Measurements from ENCODE around the gene ZNF764.
A peak's percentile ranks its signal among the peaks of the same experiment; 100 is the strongest.

The ZNF764 gene

GRCh38 chr16:30557957-30558788 is at the start of gene ZNF764:
TSS of gene ZNF764 (minus strand) at chr16:30558374. CDS start at chr16:30558182, 192 bp downstream.
- H3K4me3 ChIP-seq (ENCODE audit: low read length in 2 of 2): peak within 1 kb of the TSS; percentile 81 to 84
- H3K36me3 ChIP-seq (ENCODE audit: control insufficient read depth in 2 of 2, insufficient read depth in 2 of 2, low read length in 2 of 2): peaks cover 0 to 4% of the 10 kb centered on the region in 2 donors
- no peaks in the 10 kb centered on the region for H3K9me3 ChIP-seq (ENCODE audit: control insufficient read depth in 2 of 2, low read length in 2 of 2)
- no peaks in the 10 kb centered on the region for H3K27me3 ChIP-seq (ENCODE audit: control insufficient read depth in 1 of 2, insufficient read depth in 2 of 2, low read length in 2 of 2)
- H3K9ac ChIP-seq (ENCODE audit: low read length in 2 of 2): peak within 1 kb of the TSS; percentile 84 to 86
- peak within 1 kb of the TSS; percentile 91 for H3K27ac ChIP-seq (ENCODE audit: low read length)
- H3K4me1 ChIP-seq (ENCODE audit: control insufficient read depth, insufficient read depth, low read length): peaks cover 16% of the 10 kb centered on the region

GRCh38 chr16:30606004-30606403 is 47.8 kb upstream of the ZNF764 start:
- H3K36me3 ChIP-seq (ENCODE audit: control insufficient read depth in 2 of 2, insufficient read depth in 2 of 2, low read length in 2 of 2): peaks cover 29 to 34% of the 10 kb centered on the region in 2 donors
- peaks cover 9% of the 10 kb centered on the region for H3K4me1 ChIP-seq (ENCODE audit: control insufficient read depth, insufficient read depth, low read length)

GRCh38 chr16:30605158-30605557 is 47.0 kb upstream of the ZNF764 start:
- H3K27ac ChIP-seq (ENCODE audit: low read length): no peak overlapping the region
- peaks cover 0 to 2% of the 10 kb centered on the region in 2 donors for H3K9me3 ChIP-seq (ENCODE audit: control insufficient read depth in 2 of 2, low read length in 2 of 2)
- no peak overlapping the region for H3K9ac ChIP-seq (ENCODE audit: low read length in 2 of 2)
- no peaks in the 10 kb centered on the region for H3K27me3 ChIP-seq (ENCODE audit: control insufficient read depth in 1 of 2, insufficient read depth in 2 of 2, low read length in 2 of 2)
- peaks cover 29 to 34% of the 10 kb centered on the region in 2 donors for H3K36me3 ChIP-seq (ENCODE audit: control insufficient read depth in 2 of 2, insufficient read depth in 2 of 2, low read length in 2 of 2)
- peaks cover 9% of the 10 kb centered on the region for H3K4me1 ChIP-seq (ENCODE audit: control insufficient read depth, insufficient read depth, low read length)
- H3K4me3 ChIP-seq (ENCODE audit: low read length in 2 of 2): no peak overlapping the region

More at GRCh38 chr16:30606004-30606403, 47.8 kb upstream of the ZNF764 start:
- Histone ChIP-seq H3K9me3 (ENCODE audit: control insufficient read depth in 2 of 2, low read length in 2 of 2) (peaks cover 0 to 1% of the 10 kb centered on the region in 2 donors), H3K27me3 (ENCODE audit: control insufficient read depth in 1 of 2, insufficient read depth in 2 of 2, low read length in 2 of 2) (no peaks in the 10 kb centered on the region), H3K4me3 (ENCODE audit: low read length in 2 of 2) (no peak overlapping the region), H3K27ac (ENCODE audit: low read length) (no peak overlapping the region), H3K9ac (ENCODE audit: low read length in 2 of 2) (no peak overlapping the region)

GRCh38 chr16:30604316-30604947 is 46.3 kb upstream of the ZNF764 start:
- peaks cover 29 to 34% of the 10 kb centered on the region in 2 donors for H3K36me3 ChIP-seq (ENCODE audit: control insufficient read depth in 2 of 2, insufficient read depth in 2 of 2, low read length in 2 of 2)
- H3K9me3 ChIP-seq (ENCODE audit: control insufficient read depth in 2 of 2, low read length in 2 of 2): peaks cover 0 to 2% of the 10 kb centered on the region in 2 donors
- H3K4me1 ChIP-seq (ENCODE audit: control insufficient read depth, insufficient read depth, low read length): peaks cover 7% of the 10 kb centered on the region
- H3K9ac ChIP-seq (ENCODE audit: low read length in 2 of 2): no peak overlapping the region
- H3K27ac ChIP-seq (ENCODE audit: low read length): no peak overlapping the region
- H3K4me3 ChIP-seq (ENCODE audit: low read length in 2 of 2): no peak overlapping the region
- no peaks in the 10 kb centered on the region for H3K27me3 ChIP-seq (ENCODE audit: control insufficient read depth in 1 of 2, insufficient read depth in 2 of 2, low read length in 2 of 2)

GRCh38 chr16:30603945-30604315 is 45.8 kb upstream of the ZNF764 start:
- Histone ChIP-seq H3K4me3 (ENCODE audit: low read length in 2 of 2) (no peak overlapping the region), H3K4me1 (ENCODE audit: control insufficient read depth, insufficient read depth, low read length) (peaks cover 3% of the 10 kb centered on the region), H3K9ac (ENCODE audit: low read length in 2 of 2) (no peak overlapping the region), H3K36me3 (ENCODE audit: control insufficient read depth in 2 of 2, insufficient read depth in 2 of 2, low read length in 2 of 2) (peaks cover 29 to 34% of the 10 kb centered on the region in 2 donors), H3K27me3 (ENCODE audit: control insufficient read depth in 1 of 2, insufficient read depth in 2 of 2, low read length in 2 of 2) (no peaks in the 10 kb centered on the region), H3K9me3 (ENCODE audit: control insufficient read depth in 2 of 2, low read length in 2 of 2) (peaks cover 0 to 2% of the 10 kb centered on the region in 2 donors), H3K27ac (ENCODE audit: low read length) (no peak overlapping the region)

- H3K9me3 ChIP-seq (ENCODE audit: control insufficient read depth in 2 of 2, low read length in 2 of 2): peaks cover 0 to 2% of the 10 kb centered on the region in 2 donors
- no peaks in the 10 kb centered on the region for H3K27me3 ChIP-seq (ENCODE audit: control insufficient read depth in 1 of 2, insufficient read depth in 2 of 2, low read length in 2 of 2)
- H3K27ac ChIP-seq (ENCODE audit: low read length): no peak overlapping the region
- peaks cover 29 to 32% of the 10 kb centered on the region in 2 donors for H3K36me3 ChIP-seq (ENCODE audit: control insufficient read depth in 2 of 2, insufficient read depth in 2 of 2, low read length in 2 of 2)
- no peaks in the 10 kb centered on the region for H3K4me1 ChIP-seq (ENCODE audit: control insufficient read depth, insufficient read depth, low read length)
- peak overlapping the region in 1 of 2 donors; percentile 13 for H3K9ac ChIP-seq (ENCODE audit: low read length in 2 of 2)
- H3K4me3 ChIP-seq (ENCODE audit: low read length in 2 of 2): no peak overlapping the region
Observed at GRCh38 chr16:30602616-30603277, 44.6 kb upstream of the ZNF764 start.

GRCh38 chr16:30601966-30602365 is 43.8 kb upstream of the ZNF764 start:
- peaks cover 27 to 29% of the 10 kb centered on the region in 2 donors for H3K36me3 ChIP-seq (ENCODE audit: control insufficient read depth in 2 of 2, insufficient read depth in 2 of 2, low read length in 2 of 2)
- no peak overlapping the region for H3K27ac ChIP-seq (ENCODE audit: low read length)
- H3K9me3 ChIP-seq (ENCODE audit: control insufficient read depth in 2 of 2, low read length in 2 of 2): peaks cover 0 to 2% of the 10 kb centered on the region in 2 donors
- H3K4me3 ChIP-seq (ENCODE audit: low read length in 2 of 2): no peak overlapping the region
- no peaks in the 10 kb centered on the region for H3K4me1 ChIP-seq (ENCODE audit: control insufficient read depth, insufficient read depth, low read length)
- no peaks in the 10 kb centered on the region for H3K27me3 ChIP-seq (ENCODE audit: control insufficient read depth in 1 of 2, insufficient read depth in 2 of 2, low read length in 2 of 2)
- H3K9ac ChIP-seq (ENCODE audit: low read length in 2 of 2): no peak overlapping the region

GRCh38 chr16:30600929-30601328 is 42.8 kb upstream of the ZNF764 start:
- Histone ChIP-seq H3K9me3 (ENCODE audit: control insufficient read depth in 2 of 2, low read length in 2 of 2) (peaks cover 0 to 2% of the 10 kb centered on the region in 2 donors), H3K27me3 (ENCODE audit: control insufficient read depth in 1 of 2, insufficient read depth in 2 of 2, low read length in 2 of 2) (no peaks in the 10 kb centered on the region), H3K4me1 (ENCODE audit: control insufficient read depth, insufficient read depth, low read length) (no peaks in the 10 kb centered on the region), H3K4me3 (ENCODE audit: low read length in 2 of 2) (no peak overlapping the region), H3K27ac (ENCODE audit: low read length) (no peak overlapping the region), H3K9ac (ENCODE audit: low read length in 2 of 2) (no peak overlapping the region), H3K36me3 (ENCODE audit: control insufficient read depth in 2 of 2, insufficient read depth in 2 of 2, low read length in 2 of 2) (peaks cover 24 to 29% of the 10 kb centered on the region in 2 donors)

- Histone ChIP-seq H3K36me3 (ENCODE audit: control insufficient read depth in 2 of 2, insufficient read depth in 2 of 2, low read length in 2 of 2) (peaks cover 24 to 25% of the 10 kb centered on the region in 2 donors), H3K4me1 (ENCODE audit: control insufficient read depth, insufficient read depth, low read length) (no peaks in the 10 kb centered on the region)
Observed at GRCh38 chr16:30600215-30600614, 42.0 kb upstream of the ZNF764 start.

GRCh38 chr16:30592871-30593270 is 34.7 kb upstream of the ZNF764 start:
- H3K9me3 ChIP-seq (ENCODE audit: control insufficient read depth in 2 of 2, low read length in 2 of 2): no peaks in the 10 kb centered on the region
- no peaks in the 10 kb centered on the region for H3K36me3 ChIP-seq (ENCODE audit: control insufficient read depth in 2 of 2, insufficient read depth in 2 of 2, low read length in 2 of 2)
- no peak overlapping the region for H3K4me3 ChIP-seq (ENCODE audit: low read length in 2 of 2)
- no peak overlapping the region for H3K27ac ChIP-seq (ENCODE audit: low read length)
- no peaks in the 10 kb centered on the region for H3K4me1 ChIP-seq (ENCODE audit: control insufficient read depth, insufficient read depth, low read length)
- H3K9ac ChIP-seq (ENCODE audit: low read length in 2 of 2): no peak overlapping the region
- H3K27me3 ChIP-seq (ENCODE audit: control insufficient read depth in 1 of 2, insufficient read depth in 2 of 2, low read length in 2 of 2): no peaks in the 10 kb centered on the region

More at GRCh38 chr16:30600215-30600614, 42.0 kb upstream of the ZNF764 start:
- H3K27ac ChIP-seq (ENCODE audit: low read length): no peak overlapping the region
- H3K4me3 ChIP-seq (ENCODE audit: low read length in 2 of 2): no peak overlapping the region
- no peaks in the 10 kb centered on the region for H3K27me3 ChIP-seq (ENCODE audit: control insufficient read depth in 1 of 2, insufficient read depth in 2 of 2, low read length in 2 of 2)
- H3K9me3 ChIP-seq (ENCODE audit: control insufficient read depth in 2 of 2, low read length in 2 of 2): peaks cover 0 to 2% of the 10 kb centered on the region in 2 donors
- H3K9ac ChIP-seq (ENCODE audit: low read length in 2 of 2): no peak overlapping the region
